H1 (cell line): ENCODE results near the gene ADM2. TPM values are rescaled to one million over a fixed set of nuclear protein-coding genes. Genes with fewer than 3 reads are reported as not detected.
A peak's percentile ranks its signal among the peaks of the same experiment; 100 is the strongest.

Experiments
- CTCF ChIA-PET: fragments of 300-600 bp; sonication (Branson Sonifier 250); formaldehyde crosslinking; loops from one replicate; lab custom pipeline; 2021; ENCODE audit not compliant: partially characterized antibody; lab: Charles Lee
- POLR2A ChIA-PET: fragments of 300-600 bp; sonication (Branson Sonifier 250); formaldehyde crosslinking; loops from one replicate; lab custom pipeline; 2021; ENCODE audit warnings: inconsistent platforms; ENCODE audit not compliant: partially characterized antibody; lab: Charles Lee
- DNase-seq, 2 experiments: peaks; one replicate each; pipeline versions ENCODE4 v3.0.0 to v3.0.0-alpha.2; 2010 to 2022; ENCODE audit warnings: low spot score in 2 of 2, low read depth in 1 of 2, mixed read lengths in 1 of 2
- FAIRE-seq: peaks from 2 replicates; lab custom pipeline; 2011; peaks lifted over from hg19 to GRCh38; lab: Jason Lieb, UNC
- H2AFZ ChIP-seq: 2 replicates; pipeline ENCODE4 v1.8.1; 2012; ENCODE audit warnings: low read length, inconsistent platforms
- H2AK5ac ChIP-seq: 2 replicates; pipeline ENCODE4 v1.6.1; 2013; ENCODE audit warnings: low read depth, low read length
- H2BK120ac ChIP-seq: replicated peaks from 2 replicates; pipeline ENCODE3; 2013; ENCODE audit warnings: low read depth, low read length, inconsistent platforms
- H2BK12ac ChIP-seq: 2 replicates; pipeline ENCODE4 v1.6.1; 2013; ENCODE audit warnings: low read depth, low read length
- H2BK15ac ChIP-seq: 2 replicates; pipeline ENCODE4 v1.6.1; 2013; ENCODE audit warnings: low read length
- H2BK20ac ChIP-seq: 2 replicates; pipeline ENCODE4 v1.6.1; 2013; ENCODE audit warnings: low read length
- H2BK5ac ChIP-seq: 2 replicates; pipeline ENCODE4 v1.6.1; 2013; ENCODE audit warnings: low read depth, low read length
- H3K14ac ChIP-seq: 2 replicates; pipeline ENCODE4 v1.6.1; 2013; ENCODE audit warnings: inconsistent platforms; ENCODE audit not compliant: insufficient read length
- H3K18ac ChIP-seq: 2 replicates; pipeline ENCODE4 v1.6.1; 2013; ENCODE audit warnings: low read length; ENCODE audit errors: extremely low read depth
- H3K23ac ChIP-seq: 2 replicates; pipeline ENCODE4 v1.6.1; 2013; ENCODE audit warnings: inconsistent platforms; ENCODE audit not compliant: insufficient read length
- H3K23me2 ChIP-seq: 2 replicates; pipeline ENCODE4 v1.6.1; 2013; ENCODE audit warnings: low read depth, low read length
- H3K27ac ChIP-seq: 2 replicates; pipeline ENCODE4 v1.6.1; 2011; ENCODE audit warnings: low read depth, low read length, inconsistent platforms
- H3K27me3 ChIP-seq, 4 experiments: replicated peaks in 1 of 4; 1 replicate in 1 of 4; 2 replicates in 3 of 4; pipeline versions ENCODE4 v1.6.1 to v1.8.1; 2011 to 2013; ENCODE audit warnings: low read length in 3 of 4, mild to moderate bottlenecking in 3 of 4, inconsistent platforms in 2 of 4, mixed read lengths in 2 of 4, moderate library complexity in 1 of 4; ENCODE audit not compliant: control insufficient read depth in 3 of 4, insufficient read depth in 3 of 4; ENCODE audit errors: extremely low read depth in 1 of 4
- H3K36me3 ChIP-seq, 4 experiments: 2 replicates each; pipeline versions ENCODE4 v1.6.1 to v1.8.1; 2011 to 2013; ENCODE audit warnings: mild to moderate bottlenecking in 4 of 4, low read length in 3 of 4, moderate library complexity in 2 of 4, control low read depth in 1 of 4, inconsistent platforms in 1 of 4; ENCODE audit not compliant: insufficient read depth in 4 of 4, control insufficient read depth in 2 of 4
- H3K4ac ChIP-seq: replicated peaks from 2 replicates; pipeline ENCODE3; 2013; ENCODE audit warnings: low read length, low read depth, mixed read lengths, inconsistent platforms; ENCODE audit not compliant: insufficient read length
- H3K4me1 ChIP-seq, 4 experiments: replicated peaks in 1 of 4; 1 replicate in 1 of 4; 2 replicates in 3 of 4; pipeline versions ENCODE4 v1.6.1 to v1.8.1; 2011 to 2013; ENCODE audit warnings: low read length in 3 of 4, inconsistent platforms in 2 of 4, mixed read lengths in 1 of 4; ENCODE audit not compliant: insufficient read depth in 4 of 4, control insufficient read depth in 3 of 4
- H3K4me2 ChIP-seq, 2 experiments: 2 replicates each; pipeline versions ENCODE4 v1.6.1 to v1.8.1; 2011 to 2013; ENCODE audit warnings: low read depth in 2 of 2, low read length in 2 of 2, control low read depth in 1 of 2, inconsistent platforms in 1 of 2, mild to moderate bottlenecking in 1 of 2; ENCODE audit not compliant: insufficient read depth in 1 of 2
- H3K4me3 ChIP-seq, 4 experiments: fragments of 200-600, 300-600 bp in 1 of 4; sonication (generic), shearing (Covaris generic), sonication (Bioruptor Twin) in 1 of 4; 2 replicates each; pipeline versions ENCODE4 v1.5.1 to v1.8.1; 2011 to 2016; ENCODE audit warnings: low read length in 4 of 4, low read depth in 3 of 4, control low read depth in 2 of 4, inconsistent platforms in 2 of 4, mild to moderate bottlenecking in 2 of 4, mixed read lengths in 1 of 4, moderate library complexity in 1 of 4; ENCODE audit not compliant: insufficient read depth in 2 of 4; ENCODE audit errors: extremely low read depth in 1 of 4
- H3K56ac ChIP-seq: replicated peaks from 2 replicates; pipeline ENCODE3; 2013; ENCODE audit warnings: low read depth, mild to moderate bottlenecking, mixed read lengths, low read length, inconsistent platforms; ENCODE audit not compliant: insufficient read length
- H3K79me1 ChIP-seq: 2 replicates; pipeline ENCODE4 v1.6.1; 2013; ENCODE audit warnings: low read depth, low read length, control low read depth
- H3K79me2 ChIP-seq, 2 experiments: 2 replicates each; pipeline versions ENCODE4 v1.6.1 to v1.8.1; 2012 to 2013; ENCODE audit warnings: low read length in 2 of 2, mild to moderate bottlenecking in 2 of 2, inconsistent platforms in 1 of 2; ENCODE audit not compliant: insufficient read depth in 2 of 2, control insufficient read depth in 1 of 2
- H3K9ac ChIP-seq, 4 experiments: replicated peaks in 1 of 4; 1 replicate in 1 of 4; 2 replicates in 3 of 4; pipeline versions ENCODE4 v1.6.1 to v1.8.1; 2011 to 2013; ENCODE audit warnings: low read depth in 3 of 4, low read length in 3 of 4, control low read depth in 2 of 4, mild to moderate bottlenecking in 2 of 4, moderate library complexity in 2 of 4, inconsistent platforms in 1 of 4; ENCODE audit errors: extremely low read depth in 1 of 4
- H3K9me3 ChIP-seq, 2 experiments: 2 replicates each; pipeline versions ENCODE4 v1.6.1 to v1.8.1; 2012 to 2013; ENCODE audit warnings: mild to moderate bottlenecking in 2 of 2, moderate library complexity in 2 of 2, control low read depth in 1 of 2, inconsistent platforms in 1 of 2, low read depth in 1 of 2, low read length in 1 of 2, mixed read lengths in 1 of 2; ENCODE audit not compliant: insufficient read depth in 2 of 2
- H4K20me1 ChIP-seq, 2 experiments: replicated peaks in 1 of 2; 2 replicates each; pipeline versions ENCODE3 to v1.8.1; 2011 to 2013; ENCODE audit warnings: inconsistent platforms in 2 of 2, low read length in 2 of 2, mild to moderate bottlenecking in 1 of 2; ENCODE audit not compliant: insufficient read depth in 2 of 2, control insufficient read depth in 1 of 2
- H4K5ac ChIP-seq: 2 replicates; pipeline ENCODE4 v1.6.1; 2013; ENCODE audit warnings: low read length, low read depth, mixed read lengths, inconsistent platforms; ENCODE audit not compliant: insufficient read length
- H4K8ac ChIP-seq: 2 replicates; pipeline ENCODE4 v1.8.0; 2013; ENCODE audit warnings: mild to moderate bottlenecking, moderate library complexity, low read length, inconsistent platforms; ENCODE audit not compliant: insufficient read depth; ENCODE audit errors: extremely low read depth
- H4K91ac ChIP-seq: replicated peaks from 2 replicates; pipeline ENCODE3; 2013; ENCODE audit warnings: low read length, mixed read lengths, inconsistent platforms; ENCODE audit not compliant: insufficient read length
- ASH2L ChIP-seq: fragments of 200-600, 300-600 bp; sonication (generic); IDR thresholded peaks from one replicate; pipeline ENCODE4 v1.7.1; 2017; ENCODE audit warnings: low read length
- ATF2 ChIP-seq: IDR thresholded peaks from 2 replicates; pipeline ENCODE4 v1.6.1; 2012; ENCODE audit warnings: low read length, inconsistent platforms
- CTCF ChIP-seq, 3 experiments: IDR thresholded peaks; 1 replicate in 2 of 3; 2 replicates in 1 of 3; pipeline versions ENCODE4 v1.5.1 to v1.6.1; 2011; ENCODE audit warnings: low read length in 3 of 3, mild to moderate bottlenecking in 3 of 3, inconsistent platforms in 2 of 3, low read depth in 1 of 3, moderate library complexity in 1 of 3; ENCODE audit not compliant: insufficient read depth in 1 of 3; ENCODE audit errors: control extremely low read depth in 1 of 3
- EGR1 ChIP-seq: IDR thresholded peaks from 2 replicates; pipeline ENCODE4 v1.6.1; 2011; ENCODE audit warnings: low read depth, low read length, borderline replicate concordance
- EZH2 ChIP-seq: fragments of 200-600 bp; sonication (generic); IDR thresholded peaks from 2 replicates; pipeline ENCODE4 v1.7.1; 2012; ENCODE audit warnings: low read depth, mild to moderate bottlenecking, moderate library complexity, low read length, inconsistent platforms; ENCODE audit not compliant: severe bottlenecking
- HDAC6 ChIP-seq: IDR thresholded peaks from one replicate; pipeline ENCODE4 v1.7.1; 2012; ENCODE audit warnings: low read depth, mild to moderate bottlenecking, inconsistent platforms, low read length, moderate library complexity
- POLR2A ChIP-seq, 2 experiments: IDR thresholded peaks; 1 replicate in 1 of 2; 2 replicates in 1 of 2; pipeline ENCODE4 v1.6.1; 2011; ENCODE audit warnings: low read depth in 2 of 2, low read length in 2 of 2, mild to moderate bottlenecking in 2 of 2; ENCODE audit errors: control extremely low read depth in 1 of 2
- RXRA ChIP-seq: IDR thresholded peaks from 2 replicates; pipeline ENCODE4 v1.6.1; 2011; ENCODE audit warnings: low read depth, mild to moderate bottlenecking, low read length, moderate library complexity; ENCODE audit not compliant: insufficient read depth
- WGBS, 2 experiments: shearing (Covaris generic) in 1 of 2; methylation state at CpG; one replicate each; pipeline versions ENCODE4 v1.1.6 to v1.1.7; 2013 to 2015; ENCODE audit warnings: low lambda C conversion rate in 2 of 2, mixed read lengths in 2 of 2, inconsistent platforms in 1 of 2, low coverage in 1 of 2, missing lambda C conversion rate in 1 of 2; ENCODE audit not compliant: insufficient replicate concordance in 2 of 2, insufficient coverage in 1 of 2, insufficient read length in 1 of 2; ENCODE audit errors: extremely low coverage in 1 of 2, missing lambda C conversion rate in 1 of 2; 5-methylcytosine and 5-hydroxymethylcytosine counted together
- polyA plus RNA-seq, 7 experiments: library from polyadenylated mRNA; depleted of rRNA in 3 of 7; stranded (reverse) in 5 of 7; unstranded in 2 of 7; fragments of >200 nt in 5 of 7; fragments of 200-250 nt in 2 of 7; gene quantifications; 1 replicate in 5 of 7; 2 replicates in 1 of 7; 4 replicates in 1 of 7; pipeline versions ENCODE4 v1.2.1 to v1.2.3, GENCODE V29; 2011 to 2013; ENCODE audit warnings: missing spikeins in 2 of 7, mixed read lengths in 2 of 7
- total RNA-seq: library from RNA; stranded (reverse); fragmentation: NEBNext Ultra II Directional; extraction: Animal tissue kit (Norgen Biotek cat#: 25700); gene quantifications from 2 replicates; pipeline ENCODE4 v1.2.1, GENCODE V29; 2021

ADM2 gene
- total and polyA plus RNA-seq, 2 of the 8 experiments (the other 6 are each of a cell fraction or from before 2014, with no cell fraction given) = 3.3 to 7.5 TPM

- H3K36me3 ChIP-seq = no peaks in the 10 kb centered on the region
- H4K5ac ChIP-seq = no peak overlapping the region
- FAIRE-seq (no peak), DNase-seq (peak in 1 of 2 experiments; percentile 72)
- no peak overlapping the region for H2BK15ac ChIP-seq
- no peak overlapping the region for H2BK20ac ChIP-seq
- H3K23ac ChIP-seq = no peak overlapping the region
- H3K4me3 ChIP-seq = peak overlapping the region in 1 of 4 experiments; percentile 68; a peak in 2 of 8 replicates
- no peak overlapping the region for H3K27ac ChIP-seq
- no peak overlapping the region for H3K18ac ChIP-seq
- 47% methylated on average over 42 of the region's 50 CpGs; no CpG with 5 or more reads in 1 of the 2 experiments for WGBS, 2 experiments
- H2AK5ac ChIP-seq = no peak overlapping the region; the same call in 1 of the 2 replicates
- no peak overlapping the region for H2BK5ac ChIP-seq
- ChIA-PET POLR2A (interaction anchor here (1.4 to 1.5 kb wide), 2 partner anchors 21 to 26 kb away, joined by 3 to 7 read pairs; partner anchors contain the start of genes LMF2 and NCAPH2), CTCF (interaction anchor here (1.0 to 1.3 kb wide), 2 partner anchors 9 to 76 kb away, joined by 3 read pairs; no protein-coding TSS in a partner anchor)
- no peaks in the 10 kb centered on the region for H3K9me3 ChIP-seq
- H2BK12ac ChIP-seq = no peak overlapping the region
- peaks cover 43 to 70% (median 60%) of the 10 kb centered on the region in 4 experiments for H3K27me3 ChIP-seq
- no peak overlapping the region for H2AFZ ChIP-seq
- H3K23me2 ChIP-seq = peaks cover 34% of the 10 kb centered on the region; the same call in 1 of the 2 replicates
- no peak overlapping the region for H3K56ac ChIP-seq
- no peak overlapping the region for H3K14ac ChIP-seq
- H2BK120ac ChIP-seq = no peak overlapping the region
- H3K4me2 ChIP-seq = peak overlapping the region in 1 of 2 experiments; percentile 92; a peak in 2 of 4 replicates
- peak overlapping the region; percentile 94 for H4K8ac ChIP-seq
- no peaks in the 10 kb centered on the region for H3K79me2 ChIP-seq
- H4K91ac ChIP-seq = peak overlapping the region; percentile 42
- H3K79me1 ChIP-seq = no peaks in the 10 kb centered on the region
- peaks cover 0 to 26% (median 11%) of the 10 kb centered on the region in 4 experiments; a peak in 5 of 7 replicates for H3K4me1 ChIP-seq
- H3K4ac ChIP-seq = no peak overlapping the region
- H4K20me1 ChIP-seq = peaks cover 5 to 19% of the 10 kb centered on the region in 2 experiments
- H3K9ac ChIP-seq = no peak overlapping the region
- no peak for TF ChIP-seq ATF2
- TF ChIP-seq ASH2L = no peak
- peak; percentile 80 for TF ChIP-seq EZH2
- TF ChIP-seq HDAC6 = no peak
- TF ChIP-seq RXRA = no peak
- TF ChIP-seq EGR1 = no peak
- no peak; a peak in 1 of 3 replicates for TF ChIP-seq POLR2A (IDR thresholded peaks at IDR 0.05; ENCODE audit: control extremely low read depth in 1 of 2, low read depth in 2 of 2, low read length in 2 of 2)
- TF ChIP-seq CTCF (IDR thresholded peaks at IDR 0.05; ENCODE audit: control extremely low read depth in 1 of 3, insufficient read depth in 1 of 3, low read depth in 1 of 3, low read length in 3 of 3) = no peak
These were observed 48.1 kb downstream of the ADM2 start for GRCh38 chr22:50529416-50529896.
